Measurements from ENCODE around the gene CP. TPM values are rescaled to one million over a fixed set of nuclear protein-coding genes. Genes with fewer than 3 reads are reported as not detected.
"Not testable (repeated sequence)": the region's sequence is repeated elsewhere in the genome, so short reads cannot be mapped to it uniquely, and the experiment has no call there.

CP gene
- total RNA-seq, 6 experiments from 2014 or later, result not detected

DNA sequence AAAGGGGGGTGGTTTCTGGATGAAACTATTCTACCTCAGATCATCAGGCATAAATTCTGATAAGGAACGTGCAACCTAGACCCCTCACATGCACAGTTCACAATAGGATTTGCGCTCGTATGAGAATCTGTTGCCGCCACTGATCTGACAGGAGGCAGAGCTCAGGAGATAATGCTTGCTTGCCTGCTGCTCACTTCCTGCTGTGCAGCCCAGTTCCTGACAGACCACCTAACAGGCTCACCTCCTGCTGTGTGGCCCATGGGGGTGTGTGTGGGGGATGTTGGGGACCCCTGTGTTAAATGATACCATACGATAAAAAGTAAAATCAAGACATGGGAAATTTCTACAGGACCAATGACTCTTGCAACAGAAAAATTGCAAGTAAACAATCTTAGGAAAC lies 24.0 kb downstream of the CP start:
- no peak overlapping the region for H3K4me3 Mint-ChIP-seq
- H3K4me1 Mint-ChIP-seq (ENCODE audit: low read depth), result peaks cover 39% of the 10 kb centered on the region
- no peak overlapping the region for H3K27ac Mint-ChIP-seq
- DNase-seq, result no peak
- H3K9me3 Mint-ChIP-seq, result no peaks in the 10 kb centered on the region
- no peaks in the 10 kb centered on the region for H3K36me3 Mint-ChIP-seq (ENCODE audit: low read depth)
- no peaks in the 10 kb centered on the region for H3K27me3 Mint-ChIP-seq (ENCODE audit: insufficient read depth)
- TF ChIP-seq, protein P1, sequence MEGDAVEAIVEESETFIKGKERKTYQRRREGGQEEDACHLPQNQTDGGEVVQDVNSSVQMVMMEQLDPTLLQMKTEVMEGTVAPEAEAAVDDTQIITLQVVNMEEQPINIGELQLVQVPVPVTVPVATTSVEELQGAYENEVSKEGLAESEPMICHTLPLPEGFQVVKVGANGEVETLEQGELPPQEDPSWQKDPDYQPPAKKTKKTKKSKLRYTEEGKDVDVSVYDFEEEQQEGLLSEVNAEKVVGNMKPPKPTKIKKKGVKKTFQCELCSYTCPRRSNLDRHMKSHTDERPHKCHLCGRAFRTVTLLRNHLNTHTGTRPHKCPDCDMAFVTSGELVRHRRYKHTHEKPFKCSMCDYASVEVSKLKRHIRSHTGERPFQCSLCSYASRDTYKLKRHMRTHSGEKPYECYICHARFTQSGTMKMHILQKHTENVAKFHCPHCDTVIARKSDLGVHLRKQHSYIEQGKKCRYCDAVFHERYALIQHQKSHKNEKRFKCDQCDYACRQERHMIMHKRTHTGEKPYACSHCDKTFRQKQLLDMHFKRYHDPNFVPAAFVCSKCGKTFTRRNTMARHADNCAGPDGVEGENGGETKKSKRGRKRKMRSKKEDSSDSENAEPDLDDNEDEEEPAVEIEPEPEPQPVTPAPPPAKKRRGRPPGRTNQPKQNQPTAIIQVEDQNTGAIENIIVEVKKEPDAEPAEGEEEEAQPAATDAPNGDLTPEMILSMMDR (IDR thresholded peaks at IDR 0.05), result no peak

DNA sequence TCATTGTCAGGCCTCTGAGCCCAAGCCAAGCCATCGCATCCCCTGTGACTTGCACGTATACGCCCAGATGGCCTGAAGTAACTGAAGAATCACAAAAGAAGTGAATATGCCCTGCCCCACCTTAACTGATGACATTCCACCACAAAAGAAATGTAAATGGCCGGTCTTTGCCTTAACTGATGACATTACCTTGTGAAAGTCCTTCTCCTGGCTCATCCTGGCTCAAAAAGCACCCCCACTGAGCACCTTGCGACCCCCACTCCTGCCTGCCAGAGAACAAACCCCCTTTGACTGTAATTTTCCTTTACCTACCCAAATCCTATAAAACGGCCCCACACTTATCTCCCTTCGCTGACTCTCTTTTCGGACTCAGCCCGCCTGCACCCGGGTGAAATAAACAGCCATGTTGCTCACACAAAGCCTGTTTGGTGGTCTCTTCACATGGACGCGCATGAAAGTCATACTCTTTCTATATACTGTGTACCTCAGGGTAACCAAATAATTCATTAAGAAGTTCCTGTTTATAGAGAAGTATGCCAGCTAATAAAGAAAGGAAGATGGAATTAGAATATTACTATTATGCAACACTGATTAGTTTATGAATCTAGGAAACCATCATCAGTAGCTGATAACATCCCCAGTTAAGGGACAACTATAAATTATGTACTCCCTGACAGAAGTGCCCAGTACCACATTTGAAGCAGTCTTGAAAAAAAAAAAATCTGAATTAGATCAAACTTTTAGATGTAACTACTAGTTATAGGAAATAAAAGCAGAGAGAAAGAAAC lies 24.6 kb downstream of the CP start:
- not testable (repeated sequence) for H3K9me3 Mint-ChIP-seq; H3K27ac Mint-ChIP-seq; H3K36me3 Mint-ChIP-seq (ENCODE audit: low read depth); DNase-seq; H3K4me3 Mint-ChIP-seq; H3K27me3 Mint-ChIP-seq (ENCODE audit: insufficient read depth)
- H3K4me1 Mint-ChIP-seq (ENCODE audit: low read depth), result peaks cover 39% of the 10 kb centered on the region

DNA sequence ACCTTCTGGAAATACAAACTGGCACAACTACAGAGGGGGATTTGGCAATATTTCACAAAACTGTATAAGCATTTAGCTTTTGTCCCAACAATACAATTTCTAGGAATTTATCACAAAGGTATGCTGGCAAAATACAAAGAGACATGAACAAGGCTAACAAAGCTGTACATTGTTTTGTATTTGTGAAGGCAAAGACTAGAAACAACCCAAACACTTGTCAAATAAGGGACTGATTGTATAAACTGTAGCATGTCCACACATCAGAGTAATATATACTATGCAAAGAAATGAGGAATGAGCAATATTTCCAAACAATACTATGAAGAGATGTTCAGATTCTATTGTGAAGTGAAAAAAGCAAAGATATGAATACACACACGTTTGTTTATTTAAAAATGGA lies 26.4 kb downstream of the CP start:
- Mint-ChIP-seq H3K4me1 (ENCODE audit: low read depth) (peaks cover 39% of the 10 kb centered on the region), H3K27ac (no peak overlapping the region), H3K4me3 (no peak overlapping the region), H3K27me3 (ENCODE audit: insufficient read depth) (no peaks in the 10 kb centered on the region), H3K9me3 (no peaks in the 10 kb centered on the region), H3K36me3 (ENCODE audit: low read depth) (no peaks in the 10 kb centered on the region)
- TF ChIP-seq, protein P1 (IDR thresholded peaks at IDR 0.05), result no peak
- DNase-seq, result no peak

DNA sequence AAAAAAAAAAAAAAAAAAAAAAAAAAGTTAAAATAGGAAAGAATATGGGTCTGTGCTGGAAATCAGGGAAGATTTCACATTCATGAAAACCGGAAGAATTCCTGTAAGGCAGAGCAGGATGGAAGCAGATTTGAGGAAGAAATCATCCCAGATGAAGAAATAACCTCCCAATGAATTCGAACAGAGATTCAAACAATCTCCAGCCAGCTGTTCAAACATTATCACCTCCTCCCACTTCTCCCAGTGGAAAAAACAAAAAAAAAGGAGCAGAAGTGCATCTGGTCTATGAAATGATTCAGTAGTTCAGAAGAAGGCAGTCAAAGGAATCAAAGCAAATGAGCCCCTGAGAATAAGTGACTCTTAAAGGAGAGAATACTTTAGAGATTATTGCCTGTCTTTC lies 33.1 kb downstream of the CP start:
- H3K36me3 Mint-ChIP-seq (ENCODE audit: low read depth), result no peaks in the 10 kb centered on the region
- H3K4me3 Mint-ChIP-seq, result no peak overlapping the region
- no peak overlapping the region for H3K27ac Mint-ChIP-seq
- no peaks in the 10 kb centered on the region for H3K4me1 Mint-ChIP-seq (ENCODE audit: low read depth)
- TF ChIP-seq, protein P1 (IDR thresholded peaks at IDR 0.05), result no peak
- H3K27me3 Mint-ChIP-seq (ENCODE audit: insufficient read depth), result no peaks in the 10 kb centered on the region; the same call in 1 of the 2 replicates
- no peak for DNase-seq
- no peaks in the 10 kb centered on the region for H3K9me3 Mint-ChIP-seq

DNA sequence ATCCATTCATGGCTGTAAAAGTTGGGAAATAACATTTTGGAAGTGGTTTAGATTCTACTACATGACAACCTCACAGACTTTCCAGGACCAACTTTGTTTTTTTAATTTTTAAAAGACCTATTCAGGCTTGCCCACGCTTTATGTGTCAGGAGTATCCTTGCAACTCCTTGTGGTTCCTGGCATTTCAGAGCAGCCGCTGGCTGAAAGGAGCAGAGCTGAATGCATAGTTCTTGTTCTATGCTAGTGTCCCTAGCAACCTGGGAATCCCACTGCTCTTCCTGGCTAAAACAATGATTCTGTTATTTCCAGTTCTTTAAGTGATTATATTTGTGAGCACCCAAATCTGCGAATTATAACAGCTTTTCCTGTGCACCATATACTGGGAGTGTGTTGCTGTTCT lies 34.9 kb downstream of the CP start:
- Mint-ChIP-seq H3K9me3 (no peaks in the 10 kb centered on the region), H3K36me3 (ENCODE audit: low read depth) (no peaks in the 10 kb centered on the region), H3K27me3 (ENCODE audit: insufficient read depth) (no peaks in the 10 kb centered on the region; the same call in 1 of the 2 replicates), H3K4me1 (ENCODE audit: low read depth) (no peaks in the 10 kb centered on the region), H3K4me3 (no peak overlapping the region), H3K27ac (no peak overlapping the region)
- DNase-seq, result no peak
- TF ChIP-seq, protein P1 (IDR thresholded peaks at IDR 0.05), result no peak

DNA sequence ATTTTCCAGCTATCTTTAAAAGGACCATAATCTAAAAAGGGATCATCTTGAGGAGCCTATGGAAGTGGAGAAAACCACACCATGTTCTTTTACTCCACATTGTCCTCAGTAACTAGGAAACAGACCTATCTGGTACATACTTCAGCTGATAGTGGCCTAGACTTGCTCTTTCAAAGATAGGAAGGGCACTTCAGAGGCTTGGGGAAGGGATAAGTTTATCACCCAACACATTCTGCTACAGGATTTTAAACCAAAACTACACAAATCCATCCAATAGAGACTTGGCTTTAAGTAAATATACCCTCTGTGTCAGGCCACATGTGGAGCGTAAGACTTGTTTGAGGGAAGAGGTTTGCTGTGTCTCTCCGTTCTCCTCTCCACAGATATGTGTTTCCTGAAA lies 35.4 kb downstream of the CP start:
- no peaks in the 10 kb centered on the region for H3K9me3 Mint-ChIP-seq
- no peaks in the 10 kb centered on the region for H3K4me1 Mint-ChIP-seq (ENCODE audit: low read depth)
- no peaks in the 10 kb centered on the region for H3K36me3 Mint-ChIP-seq (ENCODE audit: low read depth)
- H3K4me3 Mint-ChIP-seq, result no peak overlapping the region
- H3K27ac Mint-ChIP-seq, result no peak overlapping the region
- TF ChIP-seq, protein P1 (IDR thresholded peaks at IDR 0.05), result no peak
- no peaks in the 10 kb centered on the region; the same call in 1 of the 2 replicates for H3K27me3 Mint-ChIP-seq (ENCODE audit: insufficient read depth)
- no peak for DNase-seq

All from HFFc6 (cell line).